ENCODE measurements around the gene A4GNT.
"Not testable (repeated sequence)": the region's sequence is repeated elsewhere in the genome, so short reads cannot be mapped to it uniquely, and the experiment has no call there.

A4GNT gene

DNA sequence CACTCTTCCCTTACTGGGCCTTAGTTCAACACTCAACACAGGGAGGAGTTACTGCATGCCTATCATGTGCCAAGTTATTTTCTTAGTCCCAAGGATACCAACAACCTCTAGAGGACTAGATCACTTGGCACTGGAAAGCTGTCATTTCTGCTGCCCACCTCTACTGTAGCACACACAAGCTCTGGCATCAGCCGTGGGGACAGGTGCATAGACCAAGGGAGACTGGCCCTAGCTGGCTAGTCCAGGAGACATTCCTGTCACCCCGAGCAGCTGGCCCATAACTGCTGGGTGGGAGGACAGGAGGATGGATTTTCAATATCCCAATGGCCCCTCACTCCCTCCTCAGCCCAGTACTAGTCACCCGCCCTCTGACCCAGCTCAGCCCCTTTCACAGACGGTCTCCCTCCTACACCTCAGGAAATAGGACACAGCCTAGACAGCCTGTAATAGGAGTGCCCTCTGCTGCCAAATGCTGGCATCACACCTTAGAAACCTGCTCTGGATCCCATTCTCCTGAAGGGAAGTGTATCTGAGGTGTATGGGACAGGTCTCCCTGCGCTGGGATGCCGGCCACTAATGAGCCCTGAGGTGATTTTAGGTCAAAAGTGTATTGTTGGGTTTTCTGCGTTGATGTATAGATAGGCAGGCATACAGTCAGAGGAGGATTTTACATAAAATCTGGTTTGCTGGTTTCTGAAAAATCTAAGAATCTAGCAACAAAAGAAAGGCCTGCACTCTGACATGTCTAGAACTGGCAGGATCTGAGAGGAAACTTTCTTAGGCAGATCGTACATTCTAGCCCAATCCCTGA, 13.4 kb downstream of the A4GNT start:
- DNase-seq = peak; percentile 28

DNA sequence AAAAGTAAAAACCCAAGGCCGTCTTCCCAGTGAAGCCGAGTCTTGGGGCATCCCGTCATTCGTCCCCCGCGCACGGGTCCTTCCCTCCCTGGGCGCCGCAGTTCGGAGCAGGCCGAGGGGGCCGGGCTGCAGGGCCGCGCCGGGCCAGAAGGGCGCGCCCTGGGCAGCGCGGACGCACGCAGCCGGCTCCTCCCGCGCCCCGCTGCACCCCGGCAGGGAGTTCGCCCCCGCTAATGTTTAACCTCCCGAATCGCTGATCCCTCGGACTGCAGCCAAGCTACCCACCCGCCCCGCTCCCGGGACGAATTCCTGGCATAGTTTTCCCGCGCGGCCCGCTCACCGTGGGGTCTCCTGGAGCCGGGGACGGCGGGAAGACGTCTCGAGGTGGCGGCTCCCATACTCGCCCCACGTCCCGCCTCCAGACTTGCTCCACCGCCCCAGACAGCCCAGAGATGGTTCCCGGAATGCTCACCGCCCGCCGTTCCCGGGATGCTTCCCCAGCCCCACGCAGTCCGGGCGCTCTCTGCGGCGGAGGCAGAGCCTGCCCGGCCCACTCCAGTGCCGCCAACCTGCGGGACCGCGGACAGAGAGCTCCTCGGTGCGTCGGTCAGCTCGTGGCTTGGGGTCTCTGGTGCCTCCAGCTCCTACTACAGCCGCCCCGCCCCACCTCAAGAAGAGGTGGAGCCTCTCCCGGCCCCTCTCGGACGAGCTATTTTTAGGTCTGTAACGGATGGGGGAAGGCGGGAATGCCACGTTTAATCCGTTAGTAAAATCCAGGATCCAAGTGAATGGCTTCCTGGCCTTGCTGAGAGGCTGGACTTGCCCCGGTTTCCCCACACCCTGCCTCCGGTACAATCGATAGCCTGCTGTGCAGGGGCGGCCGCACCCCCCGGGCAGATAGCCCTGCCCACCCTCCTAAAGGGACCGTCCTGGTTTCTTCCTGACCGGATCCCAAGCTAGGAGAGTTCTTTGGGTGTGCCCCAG, 16.9 kb downstream of the A4GNT start, which contains the start of gene DZIP1L:
Gene DZIP1L (minus strand): TSS at position 621 of the 984 bp plus-strand sequence. CDS start 11,637 bp downstream, outside the sequence.
- DNase-seq = no peak

DNA sequence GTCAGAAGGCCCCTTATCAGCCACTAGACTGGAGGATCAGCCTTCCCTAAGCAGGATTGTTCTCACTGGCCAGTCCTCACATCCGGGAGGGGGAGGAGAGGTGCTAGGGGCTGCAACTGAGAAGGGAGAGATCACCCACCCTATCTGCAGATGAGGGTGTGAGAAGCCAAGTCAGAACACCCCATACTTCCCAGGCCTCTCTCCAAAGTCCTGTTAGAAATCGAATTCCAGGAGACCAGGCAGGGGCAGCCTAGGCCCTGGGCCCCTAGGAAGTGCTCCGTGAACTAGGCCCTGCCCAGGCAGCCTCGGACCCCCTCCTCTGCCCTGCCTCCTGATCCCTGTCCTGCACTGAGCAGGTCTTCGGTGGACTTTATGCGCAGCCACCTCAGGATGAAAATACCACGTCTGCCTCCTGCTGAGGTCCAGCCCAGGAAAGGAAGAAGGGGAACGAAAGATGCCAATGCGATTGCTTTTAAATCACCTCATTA, 17.7 kb downstream of the A4GNT start:
- DNase-seq = no peak

DNA sequence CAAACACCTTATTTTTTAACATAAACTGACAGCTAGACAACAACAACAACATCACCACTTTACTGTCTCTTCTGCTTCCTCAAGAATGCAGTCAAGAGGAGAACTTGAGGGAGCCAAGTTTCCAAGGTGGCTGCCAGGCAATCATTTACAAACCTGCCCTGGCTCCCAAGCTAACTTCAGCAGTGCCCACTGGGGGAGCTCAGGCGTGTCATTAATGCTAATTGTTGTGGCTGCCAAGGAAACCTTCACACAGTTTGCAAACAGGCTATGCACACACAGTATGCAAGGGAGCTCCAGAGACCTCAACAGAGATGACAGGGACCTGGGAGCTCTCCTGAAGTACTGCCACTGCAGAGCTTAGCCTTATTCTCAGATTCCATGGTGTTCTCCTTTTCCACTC, 18.9 kb downstream of the A4GNT start:
- DNase-seq = no peak

DNA sequence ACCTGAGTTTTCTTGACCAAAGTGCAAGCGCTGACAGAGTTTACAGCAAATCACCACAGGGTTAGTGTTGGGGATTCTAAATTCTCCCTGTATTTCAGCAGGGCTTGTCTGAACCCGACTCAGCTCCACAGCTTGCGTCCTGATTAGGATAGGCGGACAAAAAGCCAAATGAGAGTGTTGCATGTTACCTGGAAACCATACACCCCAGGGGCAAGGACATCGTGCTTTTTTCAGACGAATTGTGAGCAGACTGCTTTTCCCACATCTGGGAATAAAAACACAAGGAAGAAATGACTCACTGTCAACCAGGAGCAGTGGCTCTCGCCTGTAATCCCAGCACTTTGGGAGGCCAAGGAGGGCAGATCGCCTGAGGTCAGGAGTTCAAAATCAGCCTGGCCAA, 19.8 kb downstream of the A4GNT start:
- no peak for DNase-seq

DNA sequence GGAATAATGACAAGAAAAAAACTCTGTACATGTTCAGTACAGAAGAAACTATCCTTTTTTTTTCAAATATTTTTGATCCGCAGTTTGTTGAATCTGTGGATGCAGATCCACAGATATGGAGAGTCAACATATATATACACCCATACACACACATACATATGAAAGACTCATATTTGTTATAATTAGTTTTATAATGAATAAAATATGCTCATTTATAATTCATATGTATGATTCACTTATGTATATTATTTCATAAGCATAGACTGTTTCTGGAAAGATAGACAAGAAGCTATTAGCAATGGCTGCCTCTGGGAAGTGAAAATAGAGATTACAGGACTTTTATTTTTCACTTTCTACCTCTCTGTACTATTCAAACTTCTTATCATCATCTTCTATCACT, 26.6 kb downstream of the A4GNT start:
- no peak for DNase-seq

DNA sequence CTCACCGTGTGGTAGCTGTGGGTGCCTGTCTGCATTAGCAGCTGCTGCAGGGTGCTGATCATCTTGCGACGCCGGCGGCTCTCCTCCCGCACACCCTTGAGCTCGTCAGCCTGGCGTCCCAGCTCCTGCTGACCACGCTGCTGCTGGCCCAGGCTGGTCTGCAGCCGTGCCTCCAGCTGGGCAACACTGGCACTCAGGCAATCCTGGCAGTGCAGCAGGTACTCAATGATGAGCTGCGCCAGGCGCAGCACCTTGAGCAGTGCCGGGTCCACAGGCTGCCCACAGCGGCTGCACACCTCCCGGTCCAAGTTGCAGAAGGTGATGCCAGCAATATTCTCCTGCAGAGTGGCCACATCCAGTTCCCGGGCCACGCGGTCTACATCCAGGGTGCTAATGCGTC, 28.7 kb downstream of the A4GNT start:
- DNase-seq = no peak

DNA sequence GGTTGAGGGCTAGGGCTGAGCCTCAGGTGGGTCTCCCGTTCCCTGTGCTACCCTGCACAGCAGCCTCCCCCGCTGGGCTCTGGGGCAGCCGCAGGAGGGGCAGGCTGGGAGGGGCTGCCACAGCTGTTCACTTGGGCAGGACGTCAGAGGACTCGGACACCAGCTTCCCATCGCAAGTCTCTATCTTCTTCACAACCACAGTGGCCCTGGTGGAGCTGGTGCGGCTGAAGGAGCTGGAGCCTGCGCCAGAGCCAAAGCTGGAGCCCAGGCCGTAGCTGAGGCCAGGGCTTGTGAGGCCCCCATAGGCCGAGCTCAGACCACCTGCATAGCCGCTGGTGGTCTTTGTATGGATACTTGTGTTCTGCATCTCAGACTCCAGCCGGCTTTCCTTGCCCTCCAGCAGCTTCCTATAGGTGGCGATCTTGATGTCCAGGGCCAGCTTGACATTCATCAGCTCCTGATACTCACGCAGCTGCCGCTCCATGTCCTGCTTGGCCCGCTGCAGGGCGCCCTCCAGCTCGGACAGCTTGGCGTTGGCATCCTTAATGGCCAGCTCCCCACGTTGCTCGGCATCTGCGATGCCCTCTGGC, 30.7 kb downstream of the A4GNT start:
- not testable (repeated sequence) for DNase-seq

DNA sequence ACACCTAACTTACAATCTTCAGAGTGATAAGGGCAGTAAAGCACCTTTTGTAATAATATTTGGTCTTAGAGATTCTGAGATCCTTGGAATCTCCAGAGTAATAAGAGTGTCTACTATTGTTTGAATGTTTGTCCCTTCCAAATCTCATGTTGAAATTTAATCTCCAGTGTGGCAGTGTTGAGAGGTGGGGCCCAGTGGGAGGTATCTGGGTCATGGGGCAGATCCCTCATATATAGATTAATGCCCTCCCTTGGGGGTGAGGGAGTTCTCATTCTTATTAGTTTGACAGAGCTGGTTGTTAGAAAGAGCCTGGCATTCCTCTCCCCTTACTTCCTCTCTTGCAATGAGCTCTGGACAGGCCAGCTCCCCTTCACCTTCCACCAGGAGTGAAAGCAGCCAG, 32.8 kb downstream of the A4GNT start:
- no peak for DNase-seq

DNA sequence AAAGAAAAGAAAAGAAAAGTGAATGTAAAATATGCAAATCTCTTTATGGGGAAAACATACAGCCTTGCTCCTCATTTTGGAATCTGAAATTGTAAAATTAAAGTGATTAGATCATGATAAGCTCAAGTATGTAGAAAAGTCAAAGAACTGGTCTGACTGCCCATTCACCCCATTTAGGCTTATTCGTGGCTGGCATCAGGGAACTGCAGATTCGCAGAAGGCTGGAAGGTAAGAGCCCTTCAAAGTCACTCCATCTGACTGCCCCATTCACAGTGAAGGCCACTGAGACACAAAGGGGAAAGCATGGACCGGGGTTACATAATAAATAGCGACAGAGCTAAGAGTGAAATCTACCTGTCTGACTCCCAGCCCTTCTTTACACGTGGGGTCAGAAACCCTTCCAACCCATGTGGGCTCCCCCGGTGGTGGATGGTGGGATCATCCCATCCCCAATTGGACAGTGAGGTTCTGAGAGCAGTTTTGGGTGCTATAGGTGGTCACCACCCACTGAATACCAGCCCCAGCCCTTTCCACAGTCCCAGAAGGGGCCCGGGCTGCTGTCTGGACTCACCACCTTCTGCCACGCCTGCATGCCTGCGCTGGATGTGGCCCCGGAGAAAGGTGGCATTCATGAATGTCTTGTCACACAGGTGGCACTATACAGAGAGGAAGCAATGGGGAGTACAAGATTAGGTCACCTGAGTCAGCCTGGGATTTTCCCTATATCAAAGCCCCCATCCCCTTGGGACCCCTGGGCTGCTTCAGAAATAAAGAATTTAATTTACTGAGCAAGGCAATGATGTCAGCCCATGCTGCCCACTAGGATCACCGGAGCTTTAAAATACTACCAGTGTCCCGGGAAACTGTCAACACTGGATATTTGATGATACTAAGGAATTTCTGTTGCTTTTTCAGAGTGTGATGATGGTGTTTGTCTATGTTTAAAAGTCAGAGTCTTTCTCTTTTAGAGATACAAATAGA, 34.7 kb downstream of the A4GNT start:
- no peak for DNase-seq

DNA sequence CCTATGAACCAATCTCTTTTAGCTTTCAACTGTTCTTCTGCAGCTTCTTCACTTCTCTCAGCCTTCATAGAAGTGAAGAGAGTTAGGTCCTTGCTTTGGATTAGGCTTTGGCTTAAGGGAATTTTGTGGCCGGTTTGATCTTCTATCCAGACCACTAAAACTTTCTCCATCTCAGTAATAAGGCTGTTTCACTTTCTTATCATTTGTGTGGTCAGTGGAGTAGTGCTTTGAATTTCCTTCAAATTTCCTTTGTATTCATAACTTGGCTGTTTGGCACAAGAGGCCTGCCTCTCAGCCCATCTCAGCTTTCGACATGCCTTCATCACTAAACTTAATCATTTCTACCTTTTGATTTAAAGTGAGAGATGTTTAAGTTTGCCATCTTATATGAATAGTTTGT, 38.5 kb downstream of the A4GNT start:
- no peak for DNase-seq

DNA sequence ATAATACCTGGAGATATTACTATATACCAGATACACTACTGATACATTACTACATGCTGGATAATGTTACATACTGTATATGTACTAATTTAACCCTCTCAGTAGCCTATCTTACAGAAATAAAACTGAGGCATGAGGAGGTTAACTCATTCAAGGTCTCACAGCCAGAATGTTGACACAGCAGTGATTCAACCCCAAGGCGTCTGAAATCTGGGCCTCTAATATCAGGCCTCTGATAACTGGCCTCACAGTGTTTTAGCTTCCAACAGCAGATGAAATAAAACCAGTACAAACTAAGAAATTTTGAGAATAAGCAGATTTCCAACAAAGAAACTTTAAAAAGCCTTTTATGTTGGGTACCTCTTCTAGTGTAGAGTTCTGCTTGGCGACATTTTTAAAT, 40.2 kb downstream of the A4GNT start:
- no peak for DNase-seq

DNA sequence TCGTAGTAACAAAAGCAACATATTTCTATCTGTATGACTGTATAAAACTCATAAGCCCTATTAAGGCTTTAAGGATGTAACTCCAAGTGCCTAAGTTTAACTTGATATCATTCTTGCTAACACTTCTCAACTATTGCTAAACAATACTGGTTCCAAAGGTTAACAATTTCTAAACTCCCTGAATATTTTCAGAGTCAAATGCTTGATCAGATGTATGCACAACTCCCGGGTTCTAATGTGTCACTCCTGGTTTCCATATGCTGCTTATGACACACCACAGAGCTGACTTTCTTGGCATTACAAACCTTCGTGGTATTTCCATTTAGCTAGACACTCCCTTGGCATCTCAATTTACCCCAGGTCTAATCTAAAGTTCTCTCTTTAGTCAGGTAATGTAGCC, 43.1 kb downstream of the A4GNT start:
- no peak for DNase-seq

DNA sequence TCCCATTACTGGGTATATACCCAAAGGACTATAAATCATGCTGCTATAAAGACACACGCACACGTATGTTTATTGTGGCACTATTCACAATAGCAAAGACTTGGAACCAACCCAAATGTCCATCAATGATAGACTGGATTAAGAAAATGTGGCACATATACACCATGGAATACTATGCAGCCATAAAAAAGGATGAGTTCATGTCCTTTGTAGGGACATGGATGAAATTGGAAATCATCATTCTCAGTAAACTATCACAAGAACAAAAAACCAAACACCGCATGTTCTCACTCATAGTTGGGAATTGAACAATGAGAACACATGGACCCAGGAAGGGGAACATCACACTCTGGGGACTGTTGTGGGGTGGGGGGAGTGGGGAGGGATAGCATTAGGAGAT, 46.4 kb downstream of the A4GNT start:
- not testable (repeated sequence) for DNase-seq

DNA sequence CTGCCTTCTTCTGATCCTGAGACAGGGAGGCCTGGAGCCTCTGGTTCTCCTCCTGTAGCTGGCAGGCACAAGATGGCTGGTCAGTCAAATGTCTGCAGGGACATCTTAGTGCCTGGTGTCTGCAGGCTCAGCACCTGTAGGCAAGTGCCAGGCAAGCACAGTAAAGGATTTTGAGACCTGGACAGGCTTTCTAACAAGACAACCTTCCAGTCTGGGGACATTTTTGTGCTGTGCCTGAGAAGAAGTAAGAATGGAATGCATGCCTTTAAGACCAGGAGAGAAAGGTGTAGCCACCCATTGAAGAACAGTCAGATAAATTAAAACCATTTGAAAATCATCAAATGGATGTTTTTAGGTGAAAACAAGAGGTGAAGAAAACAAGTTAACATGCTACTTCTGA, 48.0 kb downstream of the A4GNT start:
- DNase-seq = no peak

DNA sequence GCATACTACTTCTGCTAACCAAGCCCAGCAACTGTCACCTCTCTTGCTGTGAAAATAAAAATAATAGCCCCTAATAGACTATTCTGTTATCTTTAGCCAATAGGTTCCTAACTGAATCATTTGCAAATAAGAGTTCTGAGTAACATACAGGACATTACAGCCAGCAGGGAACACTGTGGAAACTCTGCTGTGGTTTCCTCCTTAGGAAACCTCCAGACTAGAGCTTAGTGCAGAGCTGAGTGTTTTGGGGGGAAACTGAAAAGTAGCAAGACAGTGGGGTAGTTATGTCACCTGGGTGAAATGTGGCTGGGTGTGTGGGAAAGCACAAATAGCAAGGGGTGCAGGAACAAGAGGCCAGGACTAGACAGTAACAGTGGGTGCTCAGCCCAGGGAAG, 49.2 kb downstream of the A4GNT start:
- no peak for DNase-seq

DNA sequence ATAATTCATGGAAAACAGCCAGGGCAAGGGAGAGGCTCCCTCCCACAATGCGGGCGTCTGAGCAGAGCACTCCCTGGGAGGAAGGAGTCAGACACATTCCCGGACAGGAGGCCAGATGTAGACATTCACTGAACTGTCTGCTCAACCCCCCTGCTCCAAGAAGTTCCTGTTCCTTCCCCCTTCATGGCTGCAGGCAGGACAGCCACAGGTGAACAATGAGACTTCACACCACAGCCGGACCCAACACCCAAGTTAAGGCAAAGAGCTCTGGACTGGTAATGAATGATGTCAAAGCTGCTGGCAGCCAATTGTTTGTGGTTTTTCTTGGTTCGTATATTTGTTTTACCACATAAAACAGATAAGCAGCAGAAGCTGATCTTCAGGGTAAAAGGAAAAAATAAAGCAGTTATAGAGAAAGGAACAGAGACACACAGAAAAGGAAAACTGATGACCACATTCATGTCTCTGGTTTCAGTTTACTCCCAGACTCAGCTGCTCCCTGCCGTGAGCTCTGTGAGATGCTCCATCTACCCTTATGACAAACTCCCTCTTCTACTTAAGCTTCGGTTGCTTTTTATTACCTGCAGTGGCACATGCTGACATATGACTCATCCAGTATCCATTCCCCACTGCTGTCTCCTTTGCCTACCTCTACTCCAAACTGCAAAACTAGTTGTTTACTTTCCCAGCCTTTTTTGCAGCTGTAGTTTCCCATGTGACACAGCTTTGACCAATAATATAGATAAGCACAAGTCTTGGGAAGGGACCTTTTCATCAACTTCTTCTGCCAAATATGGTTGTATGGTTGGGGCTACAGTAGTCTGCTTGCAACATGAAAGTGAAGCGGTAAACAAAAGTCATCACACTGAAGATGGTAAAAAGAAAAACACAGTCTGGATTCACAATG, 49.9 kb downstream of the A4GNT start:
- no peak for DNase-seq

DNA sequence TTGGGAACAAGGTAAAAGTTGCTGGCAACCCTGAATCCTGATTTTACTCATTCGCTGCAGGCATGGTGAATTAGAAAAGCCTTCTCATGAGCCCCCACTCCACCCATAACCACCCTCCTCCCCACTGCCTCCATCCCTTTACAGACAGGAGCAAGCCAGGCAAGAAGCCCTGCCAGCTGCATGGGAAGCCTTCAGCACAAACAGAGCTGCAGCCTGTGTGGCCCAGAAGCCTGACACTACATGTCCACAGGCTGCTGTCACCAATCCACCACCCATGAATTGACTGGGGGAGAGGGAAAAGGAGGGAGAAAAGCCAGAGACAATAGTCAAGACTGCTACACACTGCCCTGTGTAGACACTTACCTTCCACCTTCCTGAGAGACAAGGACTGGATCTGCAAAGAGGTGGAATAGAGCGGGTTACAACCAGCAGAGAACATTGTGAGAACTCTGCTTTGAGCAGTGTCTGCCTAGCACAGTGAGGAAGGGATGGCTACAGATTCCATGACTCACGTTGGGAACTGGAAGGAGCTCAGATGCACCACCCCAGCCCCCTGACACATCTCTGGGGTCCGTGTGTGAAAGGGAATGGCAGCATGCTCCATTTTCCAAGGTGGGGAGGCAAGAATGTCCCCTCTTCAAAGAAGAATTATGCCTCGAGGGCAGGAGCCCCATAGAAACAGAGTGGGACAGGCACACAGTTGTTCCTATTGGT, 50.7 kb downstream of the A4GNT start:
- DNase-seq = no peak

DNA sequence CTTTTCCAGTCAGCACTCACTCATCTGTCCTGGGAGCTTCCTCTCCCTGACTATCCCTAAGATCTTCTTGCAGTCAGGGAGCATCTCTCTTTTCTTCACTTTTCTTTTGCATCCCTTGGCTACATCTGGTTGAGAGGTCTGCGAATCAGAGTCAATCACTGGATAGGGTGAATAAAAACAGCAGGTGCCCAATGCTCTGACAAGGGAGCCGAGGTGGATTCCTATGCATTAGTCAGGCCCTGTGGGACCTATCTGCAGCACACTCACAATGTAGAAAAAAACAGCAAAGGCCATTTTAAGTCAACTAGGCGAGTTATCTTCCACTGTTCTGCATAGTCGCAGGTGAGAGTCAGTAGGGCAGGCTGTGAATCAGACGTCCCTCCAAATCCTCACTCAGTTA, 52.3 kb downstream of the A4GNT start:
- no peak for DNase-seq

DNA sequence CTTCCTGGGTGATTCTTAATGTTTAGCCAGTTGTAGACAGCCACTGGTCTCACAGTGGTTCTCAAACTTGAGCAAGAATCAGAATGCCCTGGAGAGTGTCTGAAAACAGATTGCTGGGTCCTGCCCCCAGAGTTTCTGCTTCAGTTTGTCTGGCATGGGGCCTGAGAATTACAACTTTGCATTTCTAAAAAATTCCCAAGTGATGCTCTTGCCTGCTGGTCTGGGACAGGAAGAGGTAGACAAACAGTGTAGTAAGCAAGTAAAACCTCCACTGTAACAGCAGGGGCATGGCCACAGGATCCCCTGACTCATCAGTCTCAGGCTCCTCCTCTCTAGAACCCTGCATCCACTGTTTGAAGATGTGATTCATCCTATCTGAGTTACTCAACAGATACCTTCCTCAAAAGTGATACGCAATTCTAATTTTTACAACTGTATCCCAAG, 53.3 kb downstream of the A4GNT start:
- no peak for DNase-seq

Data from activated effector memory CD4-positive, alpha-beta T cell treated with Interleukin-2 at 50 U/mL for 16 hours (primary cell).